AG04449 (cell line): Measurements from ENCODE around the gene COL23A1.

ENCODE experiments used
- CTCF ChIA-PET: fragments of 350-600 bp; formaldehyde crosslinking; extraction: SDS; loops from one replicate; lab custom pipeline; 2021; ENCODE audit warnings: antibody characterized with exemption; lab: Yijun Ruan, JAX
- POLR2A ChIA-PET: fragments of 400-600, 350-600 bp; formaldehyde crosslinking; extraction: SDS; loops from one replicate; lab custom pipeline; 2020; ENCODE audit warnings: antibody characterized with exemption, inconsistent platforms; lab: Yijun Ruan, JAX
- DNase-seq: peaks from one replicate; pipeline ENCODE4 v3.0.0-alpha.2; 2010; ENCODE audit warnings: low read depth, low spot score
- H3K4me3 ChIP-seq: 2 replicates; pipeline ENCODE4 v1.5.1; 2011; ENCODE audit warnings: low read depth, mild to moderate bottlenecking, control low read depth, low read length
- TF ChIP-seq, protein P1 (sequence below): IDR thresholded peaks from one replicate; pipeline ENCODE4 v1.5.1; 2011; ENCODE audit warnings: mild to moderate bottlenecking, moderate library complexity, low read length, control low read depth, inconsistent platforms; ENCODE audit not compliant: insufficient read depth; ENCODE audit errors: missing control alignments

COL23A1 gene

DNA sequence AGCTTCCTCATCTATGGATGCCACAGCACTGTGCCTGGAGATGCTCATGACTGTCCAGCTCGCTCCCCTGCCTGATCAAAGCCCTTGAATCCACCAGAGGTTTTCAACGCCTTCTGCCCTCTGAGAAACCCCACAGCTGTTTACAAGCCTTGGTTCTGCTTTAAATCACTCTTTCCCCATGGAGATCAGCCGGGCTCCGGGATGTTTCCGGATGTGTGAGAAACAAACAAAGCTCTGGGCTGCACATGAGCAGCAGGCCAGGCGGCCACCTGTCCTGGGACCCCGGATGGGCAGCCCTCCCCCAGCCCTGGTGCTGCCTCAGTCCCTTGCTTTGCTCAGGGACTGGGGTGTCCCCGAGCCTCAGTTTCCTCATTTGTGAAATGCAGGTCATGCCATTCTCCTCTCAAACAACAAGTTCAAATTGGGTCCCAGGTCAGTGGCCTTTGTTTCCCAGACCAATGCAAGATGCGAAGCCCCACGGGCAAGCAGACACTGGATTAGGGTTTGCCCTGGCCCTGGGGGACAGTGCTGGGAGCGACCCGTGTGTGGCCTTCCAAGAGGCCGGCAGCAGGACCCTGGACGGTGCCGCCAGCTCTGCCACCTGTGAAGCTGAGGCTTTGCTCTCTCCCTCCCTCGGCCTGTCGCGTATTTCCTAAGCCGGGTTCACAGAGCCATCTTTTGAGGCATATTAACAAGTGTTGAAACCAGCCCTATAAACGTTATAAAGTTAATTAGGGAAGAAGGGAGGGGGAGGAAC is 315.2 kb downstream of the COL23A1 start:
- no peak for DNase-seq
- ChIA-PET POLR2A (no interaction called here), CTCF (interaction anchor here (1.2 kb wide), 1 partner anchor 9 kb away, joined by 4 read pairs; no protein-coding TSS in a partner anchor)
- H3K4me3 ChIP-seq: no peak overlapping the region
- TF ChIP-seq, protein P1, sequence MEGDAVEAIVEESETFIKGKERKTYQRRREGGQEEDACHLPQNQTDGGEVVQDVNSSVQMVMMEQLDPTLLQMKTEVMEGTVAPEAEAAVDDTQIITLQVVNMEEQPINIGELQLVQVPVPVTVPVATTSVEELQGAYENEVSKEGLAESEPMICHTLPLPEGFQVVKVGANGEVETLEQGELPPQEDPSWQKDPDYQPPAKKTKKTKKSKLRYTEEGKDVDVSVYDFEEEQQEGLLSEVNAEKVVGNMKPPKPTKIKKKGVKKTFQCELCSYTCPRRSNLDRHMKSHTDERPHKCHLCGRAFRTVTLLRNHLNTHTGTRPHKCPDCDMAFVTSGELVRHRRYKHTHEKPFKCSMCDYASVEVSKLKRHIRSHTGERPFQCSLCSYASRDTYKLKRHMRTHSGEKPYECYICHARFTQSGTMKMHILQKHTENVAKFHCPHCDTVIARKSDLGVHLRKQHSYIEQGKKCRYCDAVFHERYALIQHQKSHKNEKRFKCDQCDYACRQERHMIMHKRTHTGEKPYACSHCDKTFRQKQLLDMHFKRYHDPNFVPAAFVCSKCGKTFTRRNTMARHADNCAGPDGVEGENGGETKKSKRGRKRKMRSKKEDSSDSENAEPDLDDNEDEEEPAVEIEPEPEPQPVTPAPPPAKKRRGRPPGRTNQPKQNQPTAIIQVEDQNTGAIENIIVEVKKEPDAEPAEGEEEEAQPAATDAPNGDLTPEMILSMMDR: no peak

DNA sequence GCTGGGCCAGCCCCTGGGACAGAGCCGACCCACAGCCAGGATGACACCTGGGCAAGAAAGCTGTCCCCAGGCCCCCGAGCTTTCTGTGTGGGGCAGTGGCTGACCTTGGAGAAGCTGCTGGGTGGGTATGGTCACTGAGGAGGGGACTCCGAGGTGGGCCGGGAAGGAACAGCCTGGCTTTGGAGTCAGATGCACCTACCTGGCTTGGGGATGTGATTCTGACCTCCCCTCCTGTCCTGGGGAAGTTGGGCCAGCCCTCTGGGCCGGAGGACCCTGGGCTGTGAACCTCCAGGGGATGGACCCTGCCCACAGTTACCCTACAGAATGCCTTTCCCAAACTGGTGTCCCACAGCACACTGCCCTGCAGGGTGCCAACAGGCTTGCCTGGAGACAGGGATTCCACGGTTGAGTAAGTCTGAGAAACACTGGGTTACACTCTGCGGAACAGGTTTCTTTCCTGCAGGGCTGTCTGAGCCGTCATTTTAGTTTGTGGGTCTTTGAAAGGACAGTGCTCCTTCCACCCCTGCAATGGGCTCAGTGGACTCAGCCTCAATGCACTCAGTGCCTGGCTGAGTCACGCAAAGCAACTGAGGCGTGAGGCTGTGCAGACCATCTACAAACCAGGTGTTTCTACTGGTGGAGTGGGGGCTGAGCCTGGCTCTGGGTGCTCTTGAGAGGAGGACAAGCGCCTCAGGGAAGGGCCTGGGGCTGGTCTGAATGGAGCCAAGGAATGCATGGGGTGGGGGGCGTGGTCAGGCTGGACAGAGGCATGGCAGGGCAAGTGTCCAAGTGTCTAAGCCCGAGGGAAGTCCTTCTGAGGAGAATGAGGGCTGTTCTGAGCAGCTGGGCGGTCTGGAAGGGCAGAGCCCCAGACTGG is 316.3 kb downstream of the COL23A1 start:
- TF ChIP-seq, protein P1: no peak
- ChIA-PET POLR2A (no interaction called here), CTCF (interaction anchor here (1.2 kb wide), 1 partner anchor 10 kb away, joined by 4 read pairs; no protein-coding TSS in a partner anchor)
- no peak overlapping the region for H3K4me3 ChIP-seq
- no peak for DNase-seq

DNA sequence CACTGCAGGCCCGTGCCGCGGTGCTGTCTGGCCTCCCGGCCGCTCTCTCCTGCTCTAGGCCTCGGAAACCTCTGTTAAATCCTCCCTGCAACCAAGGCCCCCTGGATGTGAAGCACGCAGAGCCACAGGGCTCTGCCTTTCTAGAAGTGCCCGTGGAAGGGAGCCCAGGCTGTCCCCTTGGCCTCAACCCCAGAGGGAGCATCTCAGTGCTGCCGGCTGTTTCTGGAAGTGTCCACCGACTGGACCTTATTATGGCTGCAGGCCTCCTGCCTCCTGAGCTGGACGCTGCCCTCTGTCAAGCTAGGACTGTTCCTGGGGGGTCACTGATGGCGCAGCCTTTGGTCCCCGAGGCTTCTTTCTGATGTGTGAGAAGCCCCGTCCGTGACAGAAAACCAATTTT is 317.2 kb downstream of the COL23A1 start:
- POLR2A ChIA-PET: no interaction called here
- CTCF ChIA-PET: no interaction called here

DNA sequence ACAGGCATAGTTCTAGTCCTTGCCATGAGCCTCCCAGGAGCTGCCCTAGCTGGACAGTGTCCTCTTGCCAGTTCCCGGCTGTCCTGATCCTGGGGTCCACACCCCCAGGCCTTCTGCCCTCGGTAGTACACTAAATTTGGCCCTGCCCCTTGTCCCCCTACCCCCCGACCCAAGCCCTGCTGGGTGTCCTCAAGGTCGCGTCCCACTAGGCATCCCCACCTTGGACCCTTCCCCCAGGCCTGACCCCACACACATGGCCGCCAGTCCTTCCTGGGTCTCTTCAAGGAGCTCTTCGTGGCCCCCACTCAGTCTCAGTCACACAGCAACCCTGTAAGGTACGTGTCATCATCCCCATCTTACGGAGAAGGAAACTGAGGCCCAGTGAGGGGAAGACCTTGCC is 317.6 kb downstream of the COL23A1 start:
- CTCF ChIA-PET: no interaction called here

More for the DNA sequence above, 317.2 kb downstream of the COL23A1 start:
- DNase-seq: no peak
- no peak overlapping the region for H3K4me3 ChIP-seq
- TF ChIP-seq, protein P1: no peak

DNA sequence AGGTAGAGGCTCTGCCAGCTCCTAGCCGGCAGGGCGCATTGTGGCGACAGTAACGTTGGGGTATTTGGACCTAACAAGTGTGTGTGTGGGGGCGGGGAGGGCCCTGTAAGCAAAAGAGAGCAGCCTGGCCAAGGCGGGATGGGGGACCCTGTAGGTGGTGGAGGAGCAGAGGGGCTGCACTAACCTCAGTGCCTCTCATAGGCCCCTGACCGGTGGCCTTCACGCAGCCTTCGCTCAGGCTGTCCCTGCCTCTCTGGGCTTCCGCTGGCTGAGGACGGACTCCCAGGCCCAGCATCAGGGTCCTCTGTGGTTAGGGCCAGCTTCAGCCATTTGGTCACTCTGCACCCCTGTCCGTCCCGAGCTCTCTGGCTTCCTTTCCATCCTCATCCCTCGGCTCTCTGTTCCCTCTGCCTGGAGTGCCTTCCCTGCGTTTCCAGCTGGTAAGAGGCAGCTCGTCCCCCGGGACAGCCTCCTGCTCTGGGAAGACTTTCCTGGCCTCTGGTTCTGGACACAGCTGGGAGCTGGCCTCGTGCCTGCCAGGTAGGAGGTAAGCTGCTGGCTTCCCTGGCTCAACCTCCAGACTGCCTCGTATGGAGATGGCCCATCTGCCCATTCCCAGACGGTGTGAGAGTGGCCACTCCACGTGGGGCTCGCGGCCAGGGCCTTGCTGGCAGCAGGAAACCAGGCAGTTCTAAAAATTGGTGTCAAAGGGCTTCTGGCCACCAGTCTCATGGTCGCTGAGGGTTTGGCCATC is 318.3 kb downstream of the COL23A1 start:
- POLR2A ChIA-PET: no interaction called here
- no peak for DNase-seq
- TF ChIP-seq, protein P1: no peak
- CTCF ChIA-PET: no interaction called here
- H3K4me3 ChIP-seq: no peak overlapping the region

More for the DNA sequence above, 317.6 kb downstream of the COL23A1 start:
- POLR2A ChIA-PET: no interaction called here
- TF ChIP-seq, protein P1: no peak
- H3K4me3 ChIP-seq: no peak overlapping the region
- DNase-seq: no peak
